SIG-M5 treated with dmso at 0.1 percent for 504 hours (cell line): ENCODE data around the gene TMCC2.
"Not testable (repeated sequence)": the region's sequence is repeated elsewhere in the genome, so short reads cannot be mapped to it uniquely, and the experiment has no call there.

Experiments used
- DNase-seq: peaks from one replicate; lab custom pipeline; 2025; ENCODE audit not compliant: unreplicated experiment; lab: John Stamatoyannopoulos, UW

The TMCC2 gene

DNA sequence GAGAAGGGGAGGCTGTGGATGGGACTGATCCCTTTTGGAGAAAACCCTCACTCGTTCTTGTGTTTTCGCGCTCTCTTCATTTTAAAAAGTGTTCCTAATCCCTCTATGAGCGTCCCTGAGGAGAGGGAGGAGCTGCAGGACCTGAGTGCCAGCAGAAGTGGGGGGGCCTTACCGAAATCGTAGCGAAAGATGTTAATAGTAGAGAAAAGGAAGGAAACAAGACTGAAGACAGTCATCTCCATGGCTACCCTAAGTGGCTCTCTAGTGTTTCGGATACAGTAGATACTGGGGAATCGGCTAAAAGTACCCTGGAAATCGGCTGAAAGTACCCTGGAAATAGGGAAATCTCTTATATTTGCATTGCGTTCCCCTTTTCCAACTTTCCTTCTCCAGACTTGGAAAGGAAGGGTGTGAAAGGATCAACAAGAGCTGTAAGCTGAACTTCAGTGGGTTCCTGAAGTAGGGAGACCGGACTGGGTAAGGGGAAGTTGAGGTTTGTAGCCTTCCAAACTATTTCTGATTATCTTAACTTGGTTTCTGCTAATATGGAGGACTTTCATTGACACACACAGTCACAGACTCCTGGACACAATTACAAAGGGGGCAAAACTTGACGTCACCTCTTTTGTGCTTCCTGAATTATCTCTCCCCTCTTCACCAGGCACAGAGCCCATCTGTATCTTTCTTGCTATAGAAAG, 15.8 kb upstream of the TMCC2 start:
- peak; percentile 82 for DNase-seq

DNA sequence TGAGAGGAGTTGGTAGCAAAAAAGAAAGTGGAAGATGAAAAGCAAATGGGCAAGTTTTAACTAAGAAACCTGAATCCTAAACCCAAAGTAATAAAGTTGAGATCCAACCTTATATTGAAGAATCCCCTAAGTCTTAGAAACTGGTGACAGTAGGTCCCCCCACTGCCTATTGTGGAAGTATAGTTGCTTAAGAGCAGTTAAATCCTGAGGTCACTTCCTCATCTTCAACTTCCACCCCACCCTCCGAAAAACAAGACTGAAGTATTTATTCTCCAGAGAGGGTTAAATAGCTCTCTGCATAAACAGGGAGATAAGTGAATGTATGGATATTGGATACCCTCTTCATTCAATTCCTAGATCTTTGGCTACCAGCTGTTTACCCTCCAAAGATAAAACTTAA, 13.0 kb upstream of the TMCC2 start:
- peak; percentile 83 for DNase-seq

DNA sequence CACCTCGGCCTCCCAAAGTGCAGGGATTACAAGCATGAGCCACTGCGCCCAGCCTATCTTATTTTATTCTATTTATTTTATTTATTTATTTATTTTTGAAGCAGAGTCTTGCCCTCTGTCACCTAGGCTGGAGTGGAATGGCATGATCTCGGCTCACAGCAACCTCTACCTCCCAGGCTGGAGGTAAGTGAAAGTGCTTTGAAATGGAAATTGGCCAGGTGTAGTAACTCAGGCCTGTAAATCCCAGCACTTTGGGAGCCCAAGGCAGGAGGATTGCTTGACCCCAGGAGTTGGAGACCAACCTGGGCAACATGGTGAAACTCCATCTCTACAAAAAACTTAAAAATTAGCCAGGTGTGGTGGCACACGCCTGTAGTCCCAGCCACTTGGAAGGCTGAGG, 11.2 kb upstream of the TMCC2 start:
- no peak for DNase-seq

DNA sequence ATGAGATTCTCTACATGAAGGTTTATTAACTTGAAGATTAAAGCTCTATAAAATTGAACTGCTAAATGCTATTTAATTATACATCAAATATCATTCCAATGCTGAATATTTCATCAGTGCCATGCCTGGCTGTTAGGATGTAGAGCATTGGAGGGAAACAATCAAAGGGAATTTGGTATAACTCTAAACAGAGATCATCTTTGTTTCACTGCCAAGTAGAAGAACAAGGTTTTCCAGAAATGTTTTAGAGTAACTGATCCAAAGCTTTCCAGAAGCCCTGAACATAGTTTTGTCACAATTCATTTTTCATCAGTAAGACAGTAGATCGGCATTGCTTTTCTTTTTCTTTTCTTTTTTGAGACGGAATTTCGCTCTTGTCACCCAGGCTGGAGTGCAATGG, 10.3 kb upstream of the TMCC2 start:
- no peak for DNase-seq

DNA sequence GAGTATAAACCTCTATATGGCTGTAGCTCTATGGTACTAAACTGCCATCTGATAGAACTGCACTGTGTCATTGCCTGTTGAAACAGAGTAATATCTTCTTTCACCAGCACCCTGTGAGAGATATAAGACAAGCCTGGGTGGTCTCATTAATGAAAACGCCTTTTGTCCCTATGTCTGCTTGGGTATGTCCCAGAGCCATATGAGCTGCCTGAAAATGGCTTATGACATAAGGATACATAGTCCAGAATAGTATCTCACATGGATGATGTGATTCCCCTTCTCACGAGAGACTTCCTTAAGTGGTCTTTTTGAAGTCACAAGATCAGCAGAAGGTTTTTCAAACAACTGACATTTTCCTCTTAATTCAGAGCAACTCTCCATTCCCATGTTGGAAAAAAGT, 7.3 kb upstream of the TMCC2 start:
- DNase-seq, result no peak

DNA sequence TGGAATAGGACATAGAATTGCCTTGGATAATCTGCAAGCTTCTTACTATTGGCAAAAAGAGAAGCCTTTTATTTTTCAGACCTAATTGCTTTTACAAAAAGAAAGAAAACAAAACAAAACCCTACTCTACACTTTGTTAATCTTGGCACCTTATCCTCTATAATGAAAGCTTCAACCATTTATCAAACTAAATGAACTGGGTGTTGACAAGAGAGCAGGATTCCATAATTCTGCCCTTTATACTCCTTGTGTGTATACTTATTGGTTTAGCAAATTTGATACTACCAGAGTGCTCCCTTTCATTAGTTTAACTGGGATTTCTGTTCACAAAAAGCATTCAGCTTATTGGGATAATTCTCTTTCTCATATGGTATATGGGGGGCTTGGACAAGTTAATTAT, 3.0 kb upstream of the TMCC2 start:
- DNase-seq, result no peak

DNA sequence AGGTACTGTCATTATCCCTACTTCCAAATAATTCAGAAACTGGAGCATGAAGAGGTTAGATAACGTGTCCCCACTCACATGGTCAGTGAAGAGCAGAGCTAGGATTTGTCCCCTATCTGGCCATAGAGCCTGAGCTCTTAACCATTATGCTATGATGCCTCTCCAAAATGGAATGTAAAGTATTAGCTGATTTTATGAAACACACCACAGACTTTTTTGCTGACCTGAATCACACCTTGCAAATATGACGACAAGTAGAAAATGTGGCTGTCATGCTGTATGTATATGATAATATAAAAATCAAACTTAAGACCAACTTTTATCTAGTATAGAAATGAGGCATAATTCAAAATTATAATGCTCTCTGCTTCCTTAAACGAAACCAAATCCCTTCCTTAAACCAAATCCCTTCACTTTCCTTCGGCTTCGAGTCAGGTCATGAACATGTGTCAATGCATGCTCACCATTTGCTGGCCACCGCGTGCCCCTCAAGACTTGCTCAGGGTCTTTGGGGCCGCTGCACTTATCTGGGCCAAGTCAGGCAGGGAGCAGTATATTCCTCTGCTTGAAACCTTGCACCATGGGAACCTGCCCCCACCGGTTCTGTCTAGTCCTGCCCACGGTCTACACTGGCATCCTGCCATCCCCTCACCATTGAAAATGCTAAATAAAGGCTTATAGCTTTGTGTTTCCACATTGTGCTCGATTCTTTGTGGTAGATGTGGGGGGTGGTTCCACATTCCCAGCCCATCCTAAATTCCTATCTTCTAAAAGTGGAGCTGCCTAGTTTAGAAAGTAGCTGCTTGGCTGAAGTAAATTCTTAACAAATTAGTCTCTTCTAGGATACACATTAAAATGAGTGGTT, 1.6 kb upstream of the TMCC2 start:
- DNase-seq, result no peak

DNA sequence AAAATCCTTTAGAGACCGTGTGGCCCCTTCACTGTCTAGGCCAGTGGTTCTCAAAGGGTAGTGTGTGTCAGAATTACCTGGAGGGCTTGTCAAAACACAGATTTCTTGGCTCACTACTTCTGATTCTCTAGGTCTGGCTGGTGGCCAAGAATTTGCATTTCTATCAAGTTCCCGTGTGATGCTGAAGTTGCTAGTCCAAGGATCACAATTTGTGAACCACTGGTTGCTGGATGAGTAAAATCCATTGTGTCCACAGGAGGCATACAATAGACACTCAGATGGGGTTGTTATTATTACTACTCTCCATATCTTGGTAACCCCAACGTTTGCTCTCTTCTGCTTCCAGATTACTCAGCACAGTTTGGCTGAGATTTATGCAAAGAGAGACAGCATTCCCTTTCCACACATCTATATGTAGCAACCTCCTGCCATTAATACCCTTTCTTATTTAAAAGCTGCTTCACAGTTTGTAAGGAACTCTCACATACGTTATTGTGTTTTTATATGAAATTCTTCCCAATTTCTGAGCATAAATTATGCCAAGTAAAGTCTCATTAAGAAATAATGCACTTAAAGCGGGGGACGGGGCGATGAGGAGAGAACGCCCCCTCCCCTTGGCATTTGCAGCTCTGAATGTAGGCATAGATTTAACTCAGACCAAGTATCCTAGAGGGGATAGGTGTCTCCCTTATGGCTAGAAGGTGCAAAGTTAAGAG, 720 bp upstream of the TMCC2 start:
- no peak for DNase-seq

DNA sequence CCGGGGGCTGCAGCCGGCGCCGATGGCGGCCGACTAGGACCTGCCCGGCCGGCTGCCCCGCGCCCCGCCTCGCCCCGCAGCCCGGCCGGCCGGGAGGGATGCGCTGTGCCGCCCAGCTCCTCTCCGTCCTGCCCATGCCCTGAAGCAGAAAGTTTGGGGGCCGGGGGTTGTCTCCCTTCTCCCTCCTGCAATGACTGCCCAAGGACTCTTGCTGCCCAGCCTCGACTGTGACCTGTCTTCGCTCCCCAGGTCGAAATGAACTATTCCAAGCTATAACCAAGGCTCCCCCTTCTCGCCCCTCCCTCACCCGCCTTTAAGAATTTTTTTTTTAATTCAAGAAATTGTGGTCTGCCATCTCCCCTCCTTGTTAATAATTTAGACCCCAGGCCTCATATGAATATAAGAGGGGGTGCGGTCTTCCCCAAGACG, 361 bp downstream of the TMCC2 start:
- no peak for DNase-seq

DNA sequence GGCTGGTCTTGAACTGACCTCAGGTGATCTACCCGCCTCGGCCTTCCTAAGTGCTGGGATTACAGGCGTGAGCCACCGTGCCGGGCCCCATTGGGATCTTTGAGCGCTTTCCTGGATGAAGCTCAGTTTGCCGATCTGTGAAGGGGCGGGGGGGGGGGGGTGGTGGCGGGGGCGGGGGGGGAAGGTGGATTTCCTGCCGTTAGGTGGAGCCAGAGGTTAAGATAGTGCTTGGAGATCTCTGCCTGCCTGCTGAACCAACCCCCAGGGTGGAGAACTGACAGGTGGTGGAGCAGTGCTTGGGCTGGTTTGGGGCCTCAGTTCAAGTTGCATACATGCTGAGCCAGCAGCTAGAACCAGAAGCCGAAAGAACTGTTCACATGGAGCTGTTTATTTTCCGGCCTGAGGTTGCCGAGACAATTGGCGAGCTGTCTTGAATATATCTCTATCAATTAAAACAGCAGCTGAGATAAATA, 1.7 kb downstream of the TMCC2 start:
- peak; percentile 74 for DNase-seq

DNA sequence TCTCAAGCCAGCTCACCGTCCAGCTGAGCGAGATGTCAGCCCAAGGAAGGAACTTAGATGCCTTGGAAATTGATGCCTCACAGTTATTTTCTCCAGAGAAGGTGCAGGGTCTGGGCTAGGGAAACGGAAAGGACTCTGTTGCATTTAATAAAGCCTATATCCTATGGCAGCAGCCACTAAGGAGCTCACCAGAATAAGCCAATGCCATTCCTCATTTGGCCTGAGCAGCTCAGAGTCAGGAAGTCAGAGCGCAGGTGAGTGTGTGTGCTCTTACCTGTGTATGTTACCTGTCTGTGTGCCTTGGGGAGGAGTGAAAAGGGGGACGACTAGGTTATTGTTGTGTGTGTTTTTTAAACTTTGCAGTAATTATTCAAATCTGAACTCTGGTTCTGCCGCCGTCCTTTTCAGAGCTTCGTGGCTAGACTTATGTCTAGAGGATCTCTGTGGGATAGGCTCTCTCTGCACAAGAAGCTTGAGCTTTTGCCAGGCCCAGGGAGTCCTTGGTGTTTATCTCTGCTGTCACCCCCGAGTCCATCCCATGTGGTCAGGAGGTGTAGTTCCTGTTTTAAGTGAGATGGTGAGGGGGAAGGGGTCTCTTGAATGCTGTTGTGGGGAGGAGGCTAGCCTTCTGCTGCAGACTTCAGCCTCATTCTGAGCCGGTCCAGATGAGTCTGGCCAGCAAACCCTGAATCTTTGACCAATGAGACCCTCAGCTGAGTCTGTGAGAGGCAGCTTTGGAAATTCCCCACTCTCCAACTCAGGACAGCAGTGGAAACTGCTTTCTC, 2.4 kb downstream of the TMCC2 start:
- DNase-seq, result no peak

DNA sequence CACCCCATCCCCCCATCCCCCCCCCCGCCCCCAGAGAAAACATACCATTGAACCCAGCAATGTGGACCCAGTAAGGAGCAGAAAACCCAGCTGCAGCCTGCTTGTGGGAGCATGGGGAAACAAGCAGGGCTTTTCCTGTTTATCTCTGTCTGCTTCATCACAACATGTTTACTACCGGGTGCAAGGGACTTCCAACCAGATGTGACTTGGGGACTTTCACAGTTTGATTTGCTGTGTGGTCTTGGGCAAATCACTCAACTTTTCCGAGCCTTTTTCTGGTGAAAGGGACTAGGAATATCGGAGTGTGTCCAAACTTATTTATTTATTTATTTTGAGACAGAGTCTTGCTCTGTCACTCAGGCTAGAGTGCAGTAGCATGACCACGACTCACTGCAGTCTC, 3.2 kb downstream of the TMCC2 start:
- no peak for DNase-seq

DNA sequence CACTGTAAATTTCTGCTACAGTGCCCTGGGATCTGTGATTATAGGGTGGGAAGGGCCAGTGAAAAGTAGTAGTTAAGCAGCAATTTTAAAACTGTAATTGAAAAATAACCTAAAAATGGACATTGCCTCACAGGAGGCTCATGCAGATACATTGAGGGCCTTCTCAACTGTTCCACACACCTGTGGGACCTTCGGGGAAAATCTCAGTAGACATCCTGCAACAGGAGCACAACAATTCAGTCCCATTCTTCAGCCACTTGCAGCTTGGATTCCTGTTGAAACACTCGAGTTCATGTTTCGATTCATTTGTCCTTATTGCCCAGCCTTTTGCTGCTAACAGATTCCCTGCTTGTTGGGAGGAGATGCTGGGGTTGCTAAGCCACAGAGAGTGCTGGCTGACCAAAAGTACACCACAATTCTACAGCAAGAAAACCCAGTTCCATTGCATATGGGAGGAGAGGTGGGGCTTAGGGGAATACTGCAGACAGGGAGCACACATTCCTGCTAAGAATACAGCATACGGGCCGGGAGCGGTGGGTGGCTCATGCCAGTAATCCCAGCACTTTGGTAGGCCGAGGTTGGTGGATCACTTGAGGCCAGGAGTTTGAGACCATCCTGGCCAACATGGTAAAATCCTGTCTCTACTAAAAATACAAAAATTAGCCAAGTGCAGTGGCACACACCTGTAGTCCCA, 4.5 kb downstream of the TMCC2 start:
- no peak for DNase-seq

DNA sequence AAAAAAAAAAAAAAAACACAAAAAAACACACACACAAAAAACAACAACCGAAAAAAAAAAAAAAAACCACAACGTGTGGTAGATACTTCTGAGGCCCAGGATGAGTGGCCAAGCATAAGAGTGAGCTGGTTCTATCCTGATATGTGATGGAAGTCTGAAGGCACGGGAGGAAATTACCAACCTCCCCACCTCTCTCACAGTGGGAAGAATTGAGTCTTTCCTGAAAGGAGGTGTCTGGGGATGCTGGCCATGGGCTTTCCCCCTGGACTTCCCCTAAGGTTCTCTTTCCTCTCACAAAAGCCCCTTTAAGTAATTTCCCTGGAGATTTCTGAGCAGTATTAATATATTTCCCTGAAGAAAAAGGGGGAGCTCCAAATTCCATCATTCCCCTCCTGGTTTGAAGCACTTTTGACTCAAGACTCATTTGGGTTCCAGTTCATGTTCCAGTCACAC, 5.2 kb downstream of the TMCC2 start:
- DNase-seq, result no peak

DNA sequence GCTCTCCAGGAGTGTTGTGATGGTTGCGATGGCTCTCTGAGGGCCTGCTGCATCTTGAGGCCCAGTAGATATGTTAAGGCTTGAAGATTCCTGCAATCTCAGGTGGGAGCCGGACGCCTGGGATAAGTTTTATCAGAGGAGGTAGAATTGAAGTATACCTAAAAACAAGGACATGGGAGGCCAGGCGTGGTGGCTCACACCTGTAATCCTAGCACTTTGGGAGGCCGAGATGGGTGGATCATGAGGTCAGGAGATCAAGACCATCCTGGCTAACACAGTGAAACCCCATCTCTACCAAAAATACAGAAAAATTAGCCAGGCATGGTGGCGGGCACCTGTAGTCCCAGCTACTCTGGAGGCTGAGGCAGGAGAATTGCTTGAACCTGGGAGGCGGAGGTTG, 6.2 kb downstream of the TMCC2 start:
- DNase-seq, result not testable (repeated sequence)

DNA sequence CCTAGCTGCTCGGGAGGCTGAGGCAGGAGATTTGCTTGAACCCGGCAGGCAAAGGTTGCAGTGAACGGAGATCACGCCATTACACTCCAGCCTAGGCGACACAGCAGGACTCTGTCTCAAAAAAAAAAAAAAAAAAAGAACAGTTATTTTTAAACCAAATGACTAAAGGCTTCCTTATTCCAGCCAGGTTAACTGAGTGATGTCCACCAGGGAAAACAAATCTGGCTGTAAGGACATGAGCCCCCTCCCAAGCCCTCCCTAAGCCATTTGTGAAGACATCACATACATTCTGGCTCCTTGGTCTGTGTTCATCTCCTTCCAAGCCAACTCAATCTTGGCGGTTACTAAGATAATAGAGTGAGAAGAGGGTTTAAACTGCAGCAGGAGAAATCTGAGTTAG, 8.2 kb downstream of the TMCC2 start:
- DNase-seq, result no peak

DNA sequence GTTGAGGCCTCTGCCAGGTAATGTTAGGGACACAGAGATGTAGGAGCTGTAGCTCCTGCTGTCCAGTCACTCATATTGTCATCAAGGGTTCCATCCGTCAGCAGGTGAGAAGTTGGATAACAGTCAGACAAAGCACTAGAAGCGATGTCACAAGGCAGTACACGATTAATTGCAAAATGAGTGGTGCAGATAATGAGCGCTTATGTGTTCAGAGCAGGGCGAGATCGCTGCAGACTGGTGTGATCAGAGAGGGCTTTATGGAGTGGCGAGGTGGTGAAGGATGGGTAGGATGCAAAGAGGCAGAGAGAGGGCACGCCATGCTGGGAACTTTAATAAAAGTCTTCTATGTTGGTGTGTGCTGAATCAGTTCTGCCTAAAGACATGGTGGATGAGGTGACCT, 8.8 kb downstream of the TMCC2 start:
- no peak for DNase-seq

DNA sequence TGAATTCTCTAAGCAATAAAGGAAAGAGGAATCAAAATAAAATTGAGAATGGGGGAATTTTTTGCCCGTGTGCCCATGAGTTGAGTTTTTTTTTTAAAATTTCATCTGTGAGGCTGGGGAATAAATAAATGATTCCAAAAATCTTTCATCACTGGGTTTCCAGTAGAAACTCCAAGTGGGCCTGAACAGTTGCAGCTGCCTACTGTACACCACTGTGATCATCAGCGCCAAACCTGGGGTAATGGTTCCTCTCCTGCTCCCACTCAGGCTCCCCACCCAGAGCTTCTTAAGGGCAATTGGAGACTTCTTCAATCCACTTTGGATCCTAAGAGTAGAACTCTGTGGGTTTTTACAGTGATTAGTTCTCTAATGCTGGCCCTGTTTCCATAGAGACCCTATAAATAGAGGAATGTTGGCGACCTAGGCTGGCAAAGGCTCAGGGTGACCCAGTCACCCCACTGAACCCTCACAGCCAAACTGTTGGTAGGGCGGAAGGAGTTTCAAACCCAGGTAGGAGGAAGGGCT, 9.3 kb downstream of the TMCC2 start:
- DNase-seq, result no peak

DNA sequence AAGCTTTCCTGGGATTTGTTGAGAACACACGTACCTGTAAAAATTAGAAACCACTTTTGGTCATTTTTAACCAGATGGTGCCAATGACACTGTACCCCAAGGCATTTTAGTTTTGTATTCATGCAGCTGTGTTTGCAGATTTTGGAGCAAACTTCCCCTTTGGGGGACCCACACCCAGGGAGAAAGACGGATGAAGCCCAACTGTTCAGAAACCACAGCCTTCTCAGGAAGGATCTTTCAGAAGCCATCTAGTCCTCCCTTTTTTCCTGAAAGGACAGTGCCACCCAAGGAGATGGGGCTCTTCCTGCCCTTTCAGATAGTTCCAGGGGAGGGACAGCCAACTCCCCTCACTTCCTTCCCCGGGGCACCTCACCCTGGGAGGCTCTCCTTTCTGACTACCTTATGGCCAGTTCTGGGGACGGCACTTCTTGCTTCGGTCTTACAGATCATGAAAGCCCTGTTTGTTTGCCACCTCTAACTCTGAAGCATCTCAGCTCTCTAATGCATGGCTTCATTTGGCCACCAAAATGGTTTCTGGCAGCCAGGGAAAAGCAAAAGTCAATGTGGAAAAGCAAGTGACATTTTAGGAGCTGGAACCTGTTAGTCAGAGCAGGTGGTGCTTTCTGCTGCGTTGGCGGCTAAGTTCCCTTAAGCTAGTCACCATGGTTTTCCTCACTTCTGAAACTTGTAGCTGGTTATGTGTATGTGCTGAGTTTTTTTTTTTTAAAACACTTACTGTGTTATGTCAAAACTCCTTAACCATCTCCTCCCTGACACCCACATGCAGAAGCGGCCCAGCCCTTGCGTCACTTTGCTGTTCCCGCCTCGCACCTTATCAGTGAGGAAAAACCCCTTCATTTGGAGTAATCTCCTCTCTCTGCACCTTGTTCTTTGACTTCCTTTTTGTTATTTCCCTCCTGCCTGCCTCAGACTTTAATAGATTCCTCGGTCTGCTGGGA, 10.1 kb downstream of the TMCC2 start:
- peak; percentile 35 for DNase-seq
